HL-60 (cell line): ENCODE data around the gene RGS4.

Source experiments
- DNase-seq, 2 experiments: peaks; one replicate each; pipeline ENCODE4 v3.0.0-alpha.2; 2010 to 2020; ENCODE audit warnings: low read depth in 1 of 2, low spot score in 1 of 2
- H3K27ac ChIP-seq: fragments of 250-450 bp; sonication (Bioruptor Pico); replicated peaks from 2 replicates; pipeline ENCODE4 v1.5.1; 2020; ENCODE audit warnings: mild to moderate bottlenecking, moderate library complexity
- H3K27me3 ChIP-seq: fragments of 250-450 bp; sonication (Bioruptor Pico); 2 replicates; pipeline ENCODE4 v1.5.1; 2021; ENCODE audit warnings: mild to moderate bottlenecking, moderate library complexity; ENCODE audit not compliant: insufficient read depth, poor library complexity, severe bottlenecking
- H3K4me3 ChIP-seq: replicated peaks from 2 replicates; pipeline ENCODE4 v1.5.1; 2011; ENCODE audit warnings: mild to moderate bottlenecking, control low read depth, low read length; ENCODE audit not compliant: insufficient read depth
- CTCF ChIP-seq: IDR thresholded peaks from one replicate; pipeline ENCODE4 v1.5.1; 2011; ENCODE audit warnings: low read length, control low read depth, inconsistent platforms; ENCODE audit not compliant: insufficient read depth
- GABPA ChIP-seq: IDR thresholded peaks from 2 replicates; pipeline ENCODE4 v1.6.1; 2012; ENCODE audit warnings: low read depth
- POLR2AphosphoS5 ChIP-seq: IDR thresholded peaks from 2 replicates; pipeline ENCODE4 v1.6.1; 2012; ENCODE audit warnings: low read depth
- REST ChIP-seq: IDR thresholded peaks from 2 replicates; pipeline ENCODE4 v1.6.1; 2012; ENCODE audit warnings: low read depth; ENCODE audit not compliant: insufficient replicate concordance
- SPI1 ChIP-seq: IDR thresholded peaks from 2 replicates; pipeline ENCODE4 v1.6.1; 2012; ENCODE audit warnings: low read depth, mild to moderate bottlenecking, borderline replicate concordance

RGS4 gene

GRCh38 chr1:163120372-163120771 lies 51.2 kb downstream of the RGS4 start:
- H3K27ac ChIP-seq, result no peak overlapping the region
- TF ChIP-seq SPI1 (no peak), GABPA (no peak), POLR2AphosphoS5 (no peak), REST (no peak), CTCF (no peak)
- no peaks in the 10 kb centered on the region for H3K27me3 ChIP-seq
- H3K4me3 ChIP-seq, result no peak overlapping the region
- no peak for DNase-seq

DNA sequence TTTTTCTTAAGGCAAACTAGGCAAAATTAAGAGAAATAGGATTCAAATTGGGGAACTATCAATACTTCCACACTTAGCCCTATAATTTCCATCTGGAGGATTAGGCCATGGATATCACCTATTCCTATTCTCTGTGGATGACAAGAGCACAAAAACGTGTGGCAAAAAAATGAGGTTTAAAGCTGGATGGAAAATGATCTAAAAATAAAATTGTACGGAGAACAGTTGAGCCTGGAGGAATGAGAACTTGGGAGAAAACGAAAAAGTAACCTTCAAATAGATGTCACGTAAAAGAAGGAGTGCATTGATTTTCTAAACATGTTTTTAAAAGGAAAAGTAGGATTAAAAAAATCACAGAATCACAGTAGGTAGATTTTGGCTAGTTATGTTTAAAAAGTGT lies 55.7 kb downstream of the RGS4 start:
- Histone ChIP-seq H3K27me3 (peaks cover 2% of the 10 kb centered on the region), H3K27ac (no peak overlapping the region), H3K4me3 (no peak overlapping the region)
- no peak for DNase-seq
- no peak for TF ChIP-seq SPI1
- TF ChIP-seq CTCF, result no peak
- TF ChIP-seq REST, result no peak
- no peak for TF ChIP-seq POLR2AphosphoS5
- no peak for TF ChIP-seq GABPA
